AG20443 (cell line): Measurements from ENCODE around the gene RBM17.
"Not testable (repeated sequence)": the region's sequence is repeated elsewhere in the genome, so short reads cannot be mapped to it uniquely, and the experiment has no call there.

Source experiments
- DNase-seq: peaks from one replicate; pipeline ENCODE4 v3.0.0; 2012; ENCODE audit warnings: low spot score, mixed read lengths

RBM17 gene

DNA sequence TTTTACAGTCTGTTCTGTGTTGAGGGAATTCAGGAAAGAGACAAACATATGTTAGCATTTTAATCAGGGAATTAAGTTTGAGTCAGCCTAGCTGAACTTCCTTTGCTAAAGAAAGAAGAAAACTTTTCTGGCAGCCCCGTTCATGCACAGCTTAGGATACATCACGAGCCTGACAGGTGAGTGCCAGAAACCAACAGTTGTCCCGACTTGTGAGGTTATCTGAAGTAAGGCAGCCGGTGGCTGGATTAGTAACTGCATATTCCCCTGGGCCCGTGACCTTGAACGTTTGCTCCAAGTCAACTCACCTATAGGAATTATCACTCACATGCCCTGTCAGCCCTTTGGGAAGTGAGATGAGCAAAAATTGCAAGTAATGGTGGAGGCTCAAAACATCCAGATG is 24.1 kb downstream of the RBM17 start:
- DNase-seq: no peak

DNA sequence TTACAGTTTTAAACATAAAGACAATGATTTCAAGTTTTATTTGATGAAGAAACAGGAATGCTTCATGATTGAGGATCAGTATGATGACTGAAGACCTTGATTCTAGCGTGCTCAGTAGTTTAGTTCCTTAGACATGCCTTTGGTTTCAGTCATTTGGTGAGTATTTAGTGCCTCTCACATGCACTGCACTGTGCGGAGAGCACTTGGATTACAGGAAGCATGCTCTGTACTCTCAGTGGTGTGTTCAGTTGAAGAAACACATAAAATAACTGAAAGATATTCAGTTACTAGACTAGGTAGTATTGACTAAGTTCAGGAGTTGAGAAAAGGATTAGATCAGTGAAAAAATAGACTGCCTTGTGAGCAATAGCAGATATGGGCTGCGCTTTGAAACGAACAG is 25.5 kb downstream of the RBM17 start:
- no peak for DNase-seq

DNA sequence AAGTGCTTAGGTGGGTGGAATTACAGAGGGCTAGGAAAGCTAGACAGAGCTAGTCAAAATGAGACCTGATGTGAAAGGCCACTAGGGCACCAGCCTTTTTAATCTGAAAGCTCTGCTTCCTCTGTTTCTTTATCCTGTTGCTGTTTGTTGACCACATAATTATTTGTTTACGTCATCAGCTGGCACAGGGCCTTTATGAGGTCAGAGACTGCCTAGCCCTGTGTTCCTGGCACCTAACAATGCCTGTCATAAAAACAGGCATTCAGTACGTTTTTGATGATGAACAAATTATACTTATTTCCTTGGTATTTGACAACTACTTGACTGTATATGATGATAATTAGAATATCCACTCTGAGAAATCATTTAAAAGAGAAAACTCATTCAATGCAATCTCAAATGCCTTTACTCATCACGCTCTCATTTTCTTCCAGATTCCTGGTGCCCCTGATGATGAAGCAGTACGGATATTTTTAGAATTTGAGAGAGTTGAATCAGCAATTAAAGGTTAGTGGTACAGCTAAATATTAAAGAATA is 26.0 kb downstream of the RBM17 start:
- peak; percentile 83 for DNase-seq

DNA sequence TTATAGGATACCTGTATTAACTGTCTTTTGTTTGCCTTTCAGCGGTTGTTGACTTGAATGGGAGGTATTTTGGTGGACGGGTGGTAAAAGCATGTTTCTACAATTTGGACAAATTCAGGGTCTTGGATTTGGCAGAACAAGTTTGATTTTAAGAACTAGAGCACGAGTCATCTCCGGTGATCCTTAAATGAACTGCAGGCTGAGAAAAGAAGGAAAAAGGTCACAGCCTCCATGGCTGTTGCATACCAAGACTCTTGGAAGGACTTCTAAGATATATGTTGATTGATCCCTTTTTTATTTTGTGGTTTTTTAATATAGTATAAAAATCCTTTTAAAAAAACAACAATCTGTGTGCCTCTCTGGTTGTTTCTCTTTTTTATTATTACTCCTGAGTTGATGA is 26.6 kb downstream of the RBM17 start:
- no peak for DNase-seq

DNA sequence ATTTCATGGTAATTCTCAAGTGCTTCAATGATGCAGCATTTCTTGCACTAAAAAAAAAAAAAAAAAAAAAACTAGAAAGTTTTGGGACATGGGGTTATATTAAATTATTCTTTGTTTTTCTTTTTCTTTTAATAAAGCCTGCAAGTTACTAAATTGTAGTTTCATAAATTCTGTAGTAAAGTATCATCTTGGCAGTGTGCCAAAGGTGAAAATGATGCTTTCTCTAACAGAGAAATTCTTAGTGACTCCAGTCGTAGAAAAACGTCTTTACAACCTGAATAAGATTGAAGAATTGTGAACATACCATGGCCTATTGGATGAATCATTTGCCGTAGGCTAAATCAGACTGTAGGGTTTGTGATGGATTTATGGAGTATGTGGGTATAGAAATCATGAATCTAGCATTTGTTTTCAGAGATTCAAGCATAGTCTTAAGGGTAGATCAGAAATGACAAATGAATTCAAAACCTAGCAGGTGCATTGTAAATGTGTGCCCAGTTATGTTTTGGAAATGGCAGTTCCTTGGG is 27.1 kb downstream of the RBM17 start:
- DNase-seq: no peak

DNA sequence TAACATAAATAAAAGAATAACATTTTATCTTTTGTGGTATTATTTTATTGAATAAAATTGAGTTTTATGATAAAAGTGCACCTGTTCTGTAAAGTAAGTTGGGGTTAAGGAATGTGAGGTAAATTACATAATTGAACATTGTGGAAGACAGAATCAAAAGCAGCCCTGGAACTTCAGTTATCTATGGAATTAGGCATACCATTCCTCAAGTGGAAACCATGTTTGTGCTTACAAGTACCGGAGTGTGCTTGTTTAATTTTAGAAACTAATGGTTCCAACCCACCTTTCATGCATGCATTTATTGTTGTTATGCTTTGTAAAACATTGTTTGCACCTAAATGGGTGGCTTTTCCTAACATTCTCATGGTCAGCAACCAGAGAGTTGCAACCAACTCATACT is 28.0 kb downstream of the RBM17 start:
- no peak for DNase-seq

DNA sequence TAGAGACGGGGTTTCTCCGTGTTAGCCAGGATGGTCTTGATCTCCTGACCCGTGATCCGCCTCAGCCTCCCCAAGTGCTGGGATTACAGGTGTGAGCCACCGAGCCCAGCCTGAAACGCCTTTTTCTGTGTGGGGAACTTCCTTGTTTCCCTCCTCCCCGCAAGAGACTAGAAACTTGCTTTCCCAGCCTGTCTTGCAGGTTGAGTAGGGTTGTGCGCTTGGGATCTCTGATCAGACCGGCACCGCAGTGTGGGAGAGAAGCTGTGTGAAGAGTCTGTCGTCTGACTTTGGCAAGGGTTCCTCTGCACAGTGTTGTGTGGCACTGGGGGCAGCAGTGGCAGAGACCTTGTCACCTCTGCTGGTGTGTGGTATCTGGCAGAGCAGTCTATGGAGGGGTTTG is 28.9 kb downstream of the RBM17 start:
- no peak for DNase-seq

DNA sequence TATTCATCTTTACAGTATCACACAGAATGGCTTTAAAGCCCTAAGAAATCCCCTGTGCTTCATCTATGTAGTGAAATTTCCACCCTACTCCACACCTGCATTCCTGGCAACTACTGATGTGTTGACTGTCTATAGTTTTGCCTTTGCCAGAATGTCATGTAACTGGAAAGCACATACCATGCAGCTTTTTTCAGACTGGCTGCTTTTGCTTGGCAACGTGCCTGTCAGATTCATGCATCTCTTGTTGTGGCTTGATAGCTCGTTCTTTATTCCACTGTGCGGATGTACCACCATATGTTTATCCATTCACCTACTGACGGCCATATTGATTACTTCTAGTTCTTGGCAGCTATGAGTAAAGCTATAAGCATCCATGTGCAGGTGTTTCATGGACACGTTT is 30.6 kb downstream of the RBM17 start:
- DNase-seq: no peak

DNA sequence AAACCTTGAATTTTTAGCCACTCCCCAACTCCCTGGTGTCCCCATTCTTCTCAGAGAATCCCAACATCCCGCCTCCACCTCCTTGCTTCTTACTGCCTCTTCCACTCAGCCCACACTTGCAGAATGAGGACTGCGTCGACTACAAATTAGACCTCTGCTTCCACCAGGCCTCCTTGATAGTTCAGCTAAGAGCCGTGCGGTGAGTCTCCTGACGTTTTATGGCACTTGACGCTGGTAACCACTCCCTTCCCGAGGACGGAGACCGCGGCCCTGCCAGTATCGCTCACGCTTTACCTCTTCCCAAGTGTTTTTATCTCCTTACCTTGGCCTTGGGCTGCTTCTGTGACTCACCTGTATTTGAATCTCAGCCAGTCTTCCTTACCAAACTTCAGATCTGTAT is 31.1 kb downstream of the RBM17 start:
- DNase-seq: no peak

DNA sequence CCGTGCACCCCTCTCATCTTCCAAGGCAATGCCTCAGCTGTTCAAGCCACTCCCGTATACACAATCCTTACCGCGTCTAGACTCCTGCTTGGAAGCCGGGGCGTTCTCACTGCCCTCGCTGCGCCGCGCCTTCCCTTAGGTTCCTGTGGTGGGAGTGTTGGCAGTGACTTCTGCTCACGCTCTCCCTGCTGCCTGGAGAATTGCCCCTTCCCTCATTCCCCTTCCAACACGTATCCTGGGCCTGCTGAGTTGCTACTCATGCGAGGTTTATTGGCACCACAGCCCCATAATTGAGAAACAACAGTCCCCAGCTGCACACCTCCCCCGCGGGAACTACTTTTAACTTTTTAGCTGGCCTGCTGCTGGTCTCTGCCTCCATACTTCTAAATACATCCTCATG is 31.9 kb downstream of the RBM17 start:
- no peak for DNase-seq

DNA sequence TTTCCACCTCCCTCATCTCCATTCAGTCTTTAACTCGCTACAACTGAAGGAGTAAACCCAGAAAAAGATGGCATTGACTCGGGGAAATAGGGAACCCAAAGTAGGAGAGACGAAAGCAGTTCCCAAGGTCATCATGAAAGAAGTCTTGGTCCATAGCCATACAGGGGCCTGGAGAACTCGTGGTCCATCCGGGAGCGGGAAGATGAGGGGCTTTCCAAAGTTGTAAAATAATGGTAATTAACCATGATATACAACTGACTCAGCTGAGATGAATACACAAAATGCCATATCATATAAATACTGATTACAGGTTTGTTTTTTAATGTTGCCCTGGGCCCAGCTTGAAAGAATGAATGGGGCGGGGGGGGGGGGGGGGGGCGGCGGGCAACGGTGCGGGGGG is 32.3 kb downstream of the RBM17 start:
- DNase-seq: no peak

DNA sequence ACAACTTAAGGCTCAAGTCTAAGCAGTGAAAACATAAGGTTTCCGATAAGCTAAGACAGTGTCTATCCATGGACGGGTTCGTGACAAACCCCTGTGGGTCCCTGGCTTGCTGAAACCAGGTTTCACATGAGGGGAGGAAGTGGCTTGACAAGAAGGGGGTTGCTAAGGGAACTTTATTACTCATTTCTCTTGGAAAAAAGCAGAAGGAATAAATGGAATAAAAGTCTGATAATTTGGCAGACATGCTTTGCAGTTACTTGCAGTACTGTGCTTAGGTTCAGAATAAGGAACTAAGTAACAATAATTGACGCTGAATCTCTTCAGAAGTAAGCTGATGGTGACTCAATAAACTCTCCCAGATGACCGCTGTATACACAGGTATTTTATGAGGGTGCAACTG is 34.7 kb downstream of the RBM17 start:
- no peak for DNase-seq

DNA sequence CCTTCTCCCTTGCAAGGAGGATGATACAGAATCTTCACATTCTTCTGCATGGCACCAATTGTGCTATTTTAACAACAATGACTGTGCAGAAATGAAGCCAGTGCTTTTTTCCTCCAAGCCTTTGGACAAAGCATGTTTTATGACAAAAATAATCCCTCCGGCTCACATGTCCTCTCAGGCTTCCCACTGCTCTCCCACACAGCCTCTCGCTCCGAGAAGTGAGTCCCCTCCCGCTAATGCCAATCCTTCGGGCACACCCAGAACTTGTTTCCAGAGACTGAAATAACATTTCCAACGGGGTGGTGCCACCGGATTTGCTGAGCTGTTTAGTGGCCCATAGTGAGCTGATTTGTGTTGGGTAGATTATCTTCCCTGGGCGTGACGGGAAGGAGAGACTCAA is 35.8 kb downstream of the RBM17 start:
- peak; percentile 23 for DNase-seq

DNA sequence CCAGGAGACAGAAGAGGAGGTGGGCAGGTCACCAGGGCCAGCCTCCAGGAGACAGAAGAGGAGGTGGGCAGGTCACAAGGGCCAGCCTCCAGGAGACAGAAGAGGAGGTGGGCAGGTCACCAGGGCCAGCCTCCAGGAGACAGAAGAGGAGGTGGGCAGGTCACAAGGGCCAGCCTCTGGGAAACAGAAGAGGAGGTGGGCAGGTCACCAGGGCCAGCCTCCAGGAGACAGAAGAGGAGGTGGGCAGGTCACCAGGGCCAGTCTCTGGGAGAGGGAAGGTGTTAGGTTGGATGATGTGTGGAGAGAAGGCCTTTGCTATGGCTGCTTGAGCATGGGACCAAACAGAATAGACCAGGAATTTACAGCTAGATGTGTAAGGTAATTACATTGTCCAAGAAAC is 38.6 kb downstream of the RBM17 start:
- DNase-seq: not testable (repeated sequence)

DNA sequence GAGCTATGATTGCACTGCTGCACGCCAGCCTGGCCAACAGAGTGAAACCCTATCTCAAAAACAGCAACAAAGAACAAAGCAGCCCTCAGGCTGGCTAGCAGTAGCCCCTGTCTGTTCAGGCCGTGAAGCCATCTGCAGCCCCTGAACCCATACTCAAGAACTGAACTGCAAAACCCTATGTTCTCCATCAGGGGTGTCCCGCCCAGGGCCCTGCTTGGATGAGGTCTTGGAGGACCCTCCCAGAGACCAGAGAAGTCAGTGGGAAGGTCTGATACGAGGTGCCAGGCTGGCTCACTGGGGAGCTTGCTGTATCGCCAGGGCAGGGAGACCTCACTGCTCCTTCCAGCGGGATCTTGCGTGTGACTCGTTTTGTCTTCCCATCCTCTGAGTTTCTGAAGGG is 39.3 kb downstream of the RBM17 start:
- DNase-seq: no peak

DNA sequence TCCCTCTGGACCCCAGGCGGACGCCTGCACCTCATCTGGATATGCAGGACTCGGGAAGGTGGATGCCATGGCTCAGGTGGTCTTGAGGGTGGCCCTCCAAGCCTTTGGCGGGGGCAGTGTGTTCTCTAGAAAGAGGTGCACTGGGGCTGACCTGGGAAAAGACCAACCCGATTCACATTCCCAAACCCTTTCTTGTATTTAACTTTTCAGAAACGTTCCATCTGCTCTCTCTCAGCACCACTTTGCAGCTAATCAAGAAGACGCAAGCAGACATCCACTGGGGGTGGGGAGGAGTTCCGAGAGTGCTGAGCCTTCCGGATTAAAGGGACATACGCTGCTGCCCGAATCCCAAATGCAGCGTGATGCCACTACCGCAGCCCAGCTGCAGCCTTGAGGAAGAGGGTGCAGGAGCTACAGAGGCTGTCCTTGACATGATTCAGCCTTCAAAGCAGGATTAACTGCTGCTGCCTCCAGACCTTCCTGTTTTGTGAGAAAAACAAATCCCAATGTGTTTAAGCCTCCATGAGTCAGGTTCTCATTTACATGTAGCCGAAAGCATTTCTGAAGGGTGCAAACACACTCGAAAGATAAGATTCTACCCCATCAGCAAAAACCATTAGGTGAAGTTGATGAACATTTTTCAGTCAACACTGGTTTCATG is 39.9 kb downstream of the RBM17 start:
- peak; percentile 61 for DNase-seq

DNA sequence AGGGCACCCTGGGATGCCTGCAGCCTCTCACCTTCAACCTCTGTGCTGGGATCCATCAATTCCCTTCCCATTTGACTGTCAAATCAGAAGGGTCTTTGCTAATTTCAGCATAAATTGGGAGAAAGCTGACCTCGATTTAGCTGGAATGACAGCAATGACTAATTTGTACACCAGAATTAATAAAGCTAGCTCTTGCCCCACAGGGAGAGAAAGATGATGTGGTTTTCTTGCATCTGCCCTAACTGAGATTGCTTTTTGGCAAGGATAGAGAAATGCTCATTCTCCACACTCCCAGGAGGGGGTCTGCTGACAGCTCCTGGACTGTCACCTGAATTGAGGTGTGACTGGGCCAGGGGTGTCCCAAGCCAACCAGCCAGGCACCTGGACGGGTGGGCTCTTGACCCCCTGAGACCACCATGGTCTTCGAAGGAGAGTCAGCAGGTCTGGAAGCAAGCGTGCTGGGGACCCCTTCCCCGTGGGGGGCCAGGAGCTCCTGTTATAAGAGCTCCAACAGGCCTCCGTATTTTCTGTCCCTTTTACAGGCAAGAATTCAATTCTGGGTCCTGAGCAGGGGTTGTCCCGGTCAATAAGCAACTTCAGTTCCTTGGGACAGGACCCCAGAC is 42.1 kb downstream of the RBM17 start:
- no peak for DNase-seq

DNA sequence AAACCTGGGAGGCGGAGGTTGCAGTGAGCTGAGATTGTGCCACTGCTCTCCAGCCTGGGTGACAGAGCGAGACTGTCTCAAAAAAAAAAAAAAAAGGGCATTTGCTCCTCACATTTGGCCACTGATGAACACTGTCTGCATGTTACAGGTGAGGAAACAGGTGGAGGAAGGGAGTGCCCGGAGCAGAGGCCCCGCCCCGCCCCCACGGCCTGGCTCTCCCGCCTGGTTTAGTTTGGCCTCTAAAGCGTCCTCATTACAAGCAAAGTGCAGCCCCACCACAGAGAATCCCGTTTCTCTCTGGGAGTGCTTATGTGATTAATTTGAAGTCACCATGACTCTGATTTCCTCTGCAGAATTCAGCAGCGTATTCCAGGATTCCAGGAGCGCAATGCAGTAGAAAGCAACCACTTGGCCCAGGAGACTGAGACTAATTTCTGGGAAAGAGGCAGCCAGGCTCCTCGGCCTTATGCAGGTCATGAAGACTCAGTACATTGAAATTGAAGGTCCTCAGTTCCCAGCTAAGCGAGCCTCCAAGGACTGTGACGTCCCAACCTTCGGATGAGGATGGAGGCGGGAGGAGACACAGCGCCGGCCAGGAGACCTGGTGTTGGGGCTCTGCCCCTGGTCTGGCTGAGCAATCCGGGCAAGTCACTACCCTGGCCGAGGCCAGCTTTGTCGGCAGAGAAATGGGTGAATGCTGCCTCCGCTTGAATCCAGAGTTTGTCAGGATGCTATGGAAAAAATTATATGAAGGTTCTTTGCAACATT is 44.7 kb downstream of the RBM17 start:
- no peak for DNase-seq

DNA sequence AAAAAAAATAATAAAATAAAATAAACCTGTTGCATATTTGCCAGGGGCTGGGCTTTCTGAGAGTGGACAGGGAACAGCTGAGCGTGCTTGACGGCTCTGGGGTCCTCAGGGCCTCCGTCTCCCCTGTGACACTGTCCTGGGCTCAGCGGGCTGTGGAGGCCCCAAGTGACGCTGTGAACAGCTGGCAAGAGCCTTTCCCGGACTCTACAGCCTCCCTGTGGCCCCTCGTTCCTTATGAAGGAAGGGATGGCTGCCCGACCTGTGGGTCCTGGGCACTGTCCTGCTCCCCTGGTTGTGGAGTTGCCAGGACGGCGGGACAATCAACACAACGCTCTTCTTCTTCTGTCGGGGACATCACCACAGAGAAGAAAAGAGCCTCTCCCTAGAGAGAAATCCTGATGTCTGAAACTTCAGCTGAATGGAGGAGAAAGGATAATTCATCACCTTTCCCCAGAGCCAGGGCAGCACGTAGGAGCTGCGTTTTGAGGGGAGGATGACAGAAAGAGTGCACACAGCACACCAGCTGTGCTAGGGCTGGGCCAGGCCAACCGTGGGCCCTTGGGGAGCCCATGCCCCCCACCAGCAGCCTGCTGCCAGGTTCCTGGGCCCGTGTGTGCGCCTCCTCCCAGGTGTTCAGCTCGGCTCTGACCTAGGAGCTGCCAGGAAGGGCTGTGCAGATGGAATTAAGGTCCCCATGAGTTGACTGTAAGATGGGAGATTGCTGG is 45.4 kb downstream of the RBM17 start:
- DNase-seq: no peak

DNA sequence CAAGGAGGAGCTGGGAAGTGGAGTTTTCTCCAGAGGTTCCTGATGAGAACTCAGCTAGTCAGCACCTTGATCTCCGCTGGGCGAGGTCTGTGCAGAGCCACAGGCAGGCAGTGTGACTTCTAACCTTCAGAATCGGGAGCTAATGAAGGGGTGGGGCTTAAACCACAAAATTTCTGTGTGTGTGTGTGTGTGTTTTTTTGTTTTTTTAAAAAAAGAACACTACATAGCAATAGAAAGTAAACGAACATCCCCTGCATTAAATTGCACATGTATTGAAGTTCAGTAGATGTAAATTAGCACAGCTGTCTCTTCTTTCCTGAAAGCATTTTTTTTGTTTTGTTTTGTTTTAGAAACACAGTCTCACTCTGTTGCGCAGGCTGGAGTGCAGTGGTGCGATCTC is 46.2 kb downstream of the RBM17 start:
- no peak for DNase-seq

DNA sequence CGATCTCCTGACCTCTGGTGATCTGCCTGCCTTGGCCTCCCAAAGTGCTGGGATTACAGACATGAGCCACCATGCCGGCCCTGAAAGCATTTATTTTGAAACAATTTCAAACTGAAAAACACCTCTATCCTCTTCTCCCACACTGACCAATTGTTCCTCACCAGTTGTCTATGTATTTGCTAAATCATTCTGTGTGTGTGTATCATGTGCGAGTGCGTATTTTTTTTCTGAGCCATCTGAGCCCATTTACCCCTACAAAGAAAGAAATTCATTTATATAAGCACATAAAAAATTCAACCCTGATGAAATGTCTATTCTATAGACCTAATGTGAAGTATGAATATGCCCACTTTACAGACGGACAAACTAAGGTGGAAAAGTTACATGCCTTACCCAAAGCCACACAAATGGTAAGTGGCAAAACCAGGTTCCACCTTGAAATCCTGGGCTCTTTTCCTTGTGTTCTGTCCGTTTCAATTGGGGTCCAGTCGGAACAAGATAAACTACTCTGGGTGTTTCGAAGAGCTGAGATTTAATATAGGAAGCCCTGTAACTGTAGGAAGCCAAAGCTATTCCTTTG is 46.8 kb downstream of the RBM17 start:
- no peak for DNase-seq
